HG03460 (cell line): ENCODE measurements around the gene PRRG3.

Experiments used
- ATAC-seq: cut with Tn5 transposase; IDR thresholded peaks from one replicate; pipeline ENCODE4 v1.9.1; 2021; ENCODE audit not compliant: unreplicated experiment

The PRRG3 gene

DNA sequence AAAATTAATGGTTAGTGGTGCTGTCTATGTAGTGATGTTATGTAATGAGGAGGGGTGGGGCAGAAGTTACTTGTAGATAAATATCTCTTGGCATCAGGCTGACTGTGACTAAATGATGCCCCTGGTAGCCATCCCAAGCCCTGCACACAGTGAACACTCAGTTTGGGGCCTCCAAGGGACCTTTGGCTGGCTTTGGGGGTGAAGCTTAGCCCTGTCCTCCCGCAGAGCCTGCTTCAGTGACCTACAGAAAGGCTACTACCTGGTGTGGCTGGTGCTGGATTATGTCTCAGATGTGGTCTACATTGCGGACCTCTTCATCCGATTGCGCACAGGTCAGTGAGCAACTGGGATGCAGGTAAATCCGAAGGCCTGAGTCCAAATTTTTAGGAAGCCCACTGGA is 47.1 kb downstream of the PRRG3 start:
- no peak for ATAC-seq

DNA sequence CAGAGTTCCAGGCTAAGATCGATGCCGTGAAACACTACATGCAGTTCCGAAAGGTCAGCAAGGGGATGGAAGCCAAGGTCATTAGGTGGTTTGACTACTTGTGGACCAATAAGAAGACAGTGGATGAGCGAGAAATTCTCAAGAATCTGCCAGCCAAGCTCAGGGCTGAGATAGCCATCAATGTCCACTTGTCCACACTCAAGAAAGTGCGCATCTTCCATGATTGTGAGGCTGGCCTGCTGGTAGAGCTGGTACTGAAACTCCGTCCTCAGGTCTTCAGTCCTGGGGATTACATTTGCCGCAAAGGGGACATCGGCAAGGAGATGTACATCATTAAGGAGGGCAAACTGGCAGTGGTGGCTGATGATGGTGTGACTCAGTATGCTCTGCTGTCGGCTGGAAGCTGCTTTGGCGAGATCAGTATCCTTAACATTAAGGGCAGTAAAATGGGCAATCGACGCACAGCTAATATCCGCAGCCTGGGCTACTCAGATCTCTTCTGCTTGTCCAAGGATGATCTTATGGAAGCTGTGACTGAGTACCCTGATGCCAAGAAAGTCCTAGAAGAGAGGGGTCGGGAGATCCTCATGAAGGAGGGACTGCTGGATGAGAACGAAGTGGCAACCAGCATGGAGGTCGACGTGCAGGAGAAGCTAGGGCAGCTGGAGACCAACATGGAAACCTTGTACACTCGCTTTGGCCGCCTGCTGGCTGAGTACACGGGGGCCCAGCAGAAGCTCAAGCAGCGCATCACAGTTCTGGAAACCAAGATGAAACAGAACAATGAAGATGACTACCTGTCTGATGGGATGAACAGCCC is 48.6 kb downstream of the PRRG3 start:
- no peak for ATAC-seq

DNA sequence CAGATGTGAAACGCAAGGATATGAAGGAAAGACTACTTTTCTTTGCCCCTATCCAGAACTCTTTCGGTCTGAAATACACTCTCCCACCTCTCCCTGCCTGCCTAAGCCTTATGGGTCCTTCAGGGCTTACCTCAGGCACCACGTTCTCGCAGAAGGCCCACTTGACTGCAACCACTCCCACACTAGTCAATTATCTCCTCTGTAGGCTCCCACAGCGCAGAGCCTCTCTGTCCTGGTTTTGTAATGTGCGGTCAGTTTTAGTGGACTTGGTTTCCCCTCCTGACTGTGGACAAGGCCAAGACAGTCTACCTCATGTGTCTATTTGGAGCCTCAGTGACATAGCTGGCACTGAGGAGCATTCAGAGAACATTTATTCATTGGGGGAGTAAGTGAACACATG is 50.4 kb downstream of the PRRG3 start:
- no peak for ATAC-seq

DNA sequence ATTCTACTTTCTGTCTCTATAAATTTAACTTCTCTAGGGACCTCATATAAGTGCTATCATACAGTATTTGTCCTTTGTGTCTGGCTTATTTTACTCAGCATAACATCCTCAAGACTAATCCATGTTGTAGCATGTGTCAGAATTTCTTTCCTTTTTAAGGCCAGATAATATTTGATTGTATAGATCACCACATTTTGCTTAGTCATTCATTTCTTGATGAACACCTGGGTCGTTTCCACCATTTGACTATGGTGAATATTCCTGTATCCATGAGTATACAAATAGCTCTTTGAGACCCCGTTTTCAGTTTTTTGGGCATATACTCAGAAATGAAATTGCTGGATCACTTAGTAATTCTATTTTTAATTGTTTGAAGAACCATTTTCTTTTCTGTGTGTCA is 51.2 kb downstream of the PRRG3 start:
- ATAC-seq = no peak

DNA sequence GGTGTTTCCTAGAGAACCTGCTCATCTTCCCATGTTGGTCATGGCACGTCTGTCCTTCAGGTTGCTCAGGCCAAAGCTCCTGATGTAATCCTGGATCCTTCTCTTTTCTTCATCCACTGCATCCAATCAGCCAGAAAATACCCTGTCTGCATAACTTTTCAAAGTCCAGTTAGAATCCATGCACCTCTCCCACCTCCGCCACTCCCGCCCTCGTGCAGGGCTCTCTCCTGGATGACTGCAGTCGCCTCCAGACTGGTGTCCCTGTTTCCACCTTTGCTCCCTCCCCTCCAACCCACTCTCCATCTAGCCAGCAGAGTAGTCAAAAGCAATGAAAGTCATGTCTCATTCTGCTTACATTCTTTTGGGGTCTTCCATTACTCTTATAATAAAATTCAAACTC is 55.3 kb downstream of the PRRG3 start:
- no peak for ATAC-seq

DNA sequence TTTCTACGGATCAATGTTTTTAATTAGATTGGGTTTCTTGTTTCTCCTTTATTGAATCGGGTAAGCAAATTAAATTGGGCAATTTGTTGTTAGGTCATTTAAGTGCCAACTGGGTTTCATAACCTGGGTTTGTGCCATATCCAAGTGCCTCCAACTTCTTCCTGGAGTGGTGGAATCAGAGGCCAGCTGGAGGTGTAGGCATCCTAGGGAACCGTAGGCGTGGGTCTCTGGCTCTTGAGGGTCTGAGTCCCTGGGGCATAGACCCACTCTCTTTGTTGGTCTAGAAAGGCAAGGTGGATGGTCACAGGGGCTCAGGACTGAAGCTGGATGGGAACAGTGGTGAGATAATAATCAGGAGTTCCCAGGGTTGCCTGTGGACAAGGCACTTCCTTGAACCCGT is 57.6 kb downstream of the PRRG3 start:
- no peak for ATAC-seq

DNA sequence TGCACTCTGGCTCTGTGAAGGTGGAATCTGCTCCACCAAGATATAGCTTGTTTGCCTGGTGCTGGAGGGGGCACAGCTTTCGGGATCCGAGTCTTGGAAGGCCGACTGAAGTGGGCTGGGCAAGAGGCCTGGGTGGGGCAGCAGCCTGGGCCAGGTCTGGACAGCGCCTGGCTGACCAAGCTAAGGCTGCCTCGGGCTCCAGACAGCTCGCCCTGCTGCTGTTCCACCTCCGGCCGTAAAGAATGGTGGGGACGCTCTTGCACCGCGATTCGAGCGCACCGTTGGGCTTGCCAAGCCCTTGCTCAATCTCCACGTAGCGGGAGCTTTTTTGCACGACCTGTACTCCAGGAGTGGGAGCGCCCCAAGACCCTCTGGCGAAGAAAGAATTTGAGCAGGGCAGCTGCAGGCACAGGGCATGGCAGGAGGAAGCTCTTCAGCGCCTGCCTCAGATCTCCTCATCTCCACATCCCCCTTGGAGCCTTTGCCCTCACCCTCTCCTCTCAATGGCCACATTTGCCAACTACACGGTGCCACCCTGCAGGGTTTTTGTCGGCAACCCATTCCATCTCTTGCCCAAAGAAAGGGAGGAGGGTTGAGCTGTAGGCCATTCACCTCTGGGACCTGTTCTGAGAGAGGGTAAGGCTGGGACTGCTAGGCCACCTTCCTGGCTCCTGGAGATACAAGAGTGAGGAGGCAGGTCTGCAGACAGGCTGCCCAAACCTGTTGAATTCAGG is 58.2 kb downstream of the PRRG3 start:
- ATAC-seq = peak; percentile 76

DNA sequence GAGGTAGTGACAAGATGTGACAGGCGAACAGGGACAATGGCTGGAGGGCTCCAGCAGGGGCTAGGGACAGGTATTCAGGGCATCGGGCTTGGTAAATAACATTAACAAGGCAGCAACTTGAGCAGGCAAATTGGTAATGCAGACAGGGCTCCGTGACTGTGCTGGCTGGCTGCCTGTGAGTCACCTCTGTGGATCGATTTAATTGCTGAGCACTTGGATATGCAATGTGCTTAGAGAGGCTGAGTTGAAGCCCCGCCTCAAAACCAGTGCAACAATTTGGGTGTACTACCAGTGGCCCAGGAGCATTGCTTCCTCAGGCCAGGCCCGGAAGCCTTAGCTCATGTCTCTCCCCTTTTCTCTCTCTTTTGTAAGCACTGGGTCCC is 58.8 kb downstream of the PRRG3 start:
- ATAC-seq = no peak

DNA sequence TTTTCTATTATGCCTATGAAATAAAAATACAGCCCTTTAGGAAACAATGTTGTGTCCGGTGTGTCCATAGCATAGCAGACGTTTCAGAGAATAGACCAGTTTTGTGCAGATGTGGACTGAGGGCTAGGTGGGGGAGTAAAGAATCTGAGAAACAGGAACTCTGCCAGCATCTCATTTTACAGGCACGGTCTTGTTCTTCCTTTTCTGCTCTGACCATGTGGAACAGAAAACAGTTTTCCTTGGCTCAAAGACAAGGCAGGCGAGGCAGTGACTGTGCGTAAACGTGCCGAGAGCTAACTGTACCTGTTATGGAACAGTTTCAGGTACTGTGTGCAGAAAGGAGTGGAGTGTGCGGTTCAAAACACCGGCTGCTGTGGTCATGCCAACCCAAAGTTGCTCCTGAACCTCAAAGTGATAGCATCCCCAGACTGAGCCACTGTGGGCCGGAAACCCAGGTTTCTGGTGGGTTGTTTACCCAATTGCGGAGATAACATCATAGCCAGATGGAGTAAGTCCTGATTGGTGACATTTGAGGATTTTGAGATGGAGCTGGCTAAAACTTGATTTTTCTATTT is 59.5 kb downstream of the PRRG3 start:
- ATAC-seq = no peak
